Measurements from ENCODE around the gene SLU7.
"Not testable (repeated sequence)": the region's sequence is repeated elsewhere in the genome, so short reads cannot be mapped to it uniquely, and the experiment has no call there.

Gene SLU7

DNA sequence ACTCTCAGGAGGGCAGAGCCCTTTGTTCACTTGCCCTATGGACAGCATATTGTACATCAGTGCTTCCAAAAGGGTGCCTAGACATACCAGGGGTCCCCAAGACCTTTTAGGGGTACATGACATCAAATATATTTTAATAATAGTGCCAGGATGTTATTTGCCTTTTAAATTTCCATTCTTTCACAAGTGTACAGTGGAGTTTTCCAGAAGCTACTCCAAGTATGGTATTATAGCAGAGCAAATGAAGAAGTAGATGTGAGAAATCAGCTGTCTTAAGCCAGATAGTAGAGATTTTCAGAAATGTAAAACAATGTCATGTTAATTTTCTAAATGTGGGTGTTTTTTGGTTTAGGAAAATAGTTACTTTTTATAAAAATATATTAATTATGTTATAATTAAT lies 18.4 kb upstream of the SLU7 start:
- Histone ChIP-seq H3K27me3 (ENCODE audit: insufficient read depth, low read length) (peaks cover 7% of the 10 kb centered on the region), H3K79me2 (ENCODE audit: control insufficient read depth, insufficient read depth, low read length, unreplicated experiment) (no peaks in the 10 kb centered on the region), H2AFZ (ENCODE audit: low read length, unreplicated experiment) (no peak overlapping the region), H3K36me3 (ENCODE audit: insufficient read depth, low read length) (no peaks in the 10 kb centered on the region), H3K4me1 (ENCODE audit: control insufficient read depth, insufficient read depth, low read length, unreplicated experiment) (peaks cover 5% of the 10 kb centered on the region), H3K4me3 (ENCODE audit: low read depth, low read length) (no peak overlapping the region), H3K27ac (ENCODE audit: low read depth, low read length) (no peak overlapping the region)

- not testable (repeated sequence) for H2AFZ ChIP-seq (ENCODE audit: low read length, unreplicated experiment); H3K4me1 ChIP-seq (ENCODE audit: control insufficient read depth, insufficient read depth, low read length, unreplicated experiment); H3K36me3 ChIP-seq (ENCODE audit: insufficient read depth, low read length)
Observed at GRCh38 chr5:160436661-160437060, 17.8 kb upstream of the SLU7 start.

DNA sequence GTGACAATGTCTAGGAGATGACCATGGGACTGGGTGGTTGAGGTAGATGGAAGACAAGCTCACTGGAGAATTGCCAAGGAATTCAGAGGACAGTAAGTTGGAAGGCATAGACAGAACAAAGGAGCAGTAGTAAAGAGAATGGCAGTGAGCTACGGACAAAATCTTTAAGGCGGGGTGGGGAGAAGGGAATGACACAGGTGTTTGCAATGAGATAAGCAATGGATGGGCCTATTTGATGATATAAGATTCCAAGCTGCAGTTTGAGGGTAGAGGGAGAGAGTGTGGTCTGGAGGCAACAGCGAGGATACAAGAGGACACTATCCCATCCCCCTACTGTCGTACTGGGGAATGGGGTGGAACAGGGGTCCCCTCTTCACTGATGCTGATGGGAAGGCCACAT lies 17.1 kb upstream of the SLU7 start:
- Histone ChIP-seq H3K79me2 (ENCODE audit: control insufficient read depth, insufficient read depth, low read length, unreplicated experiment) (no peaks in the 10 kb centered on the region), H3K4me3 (ENCODE audit: low read depth, low read length) (no peak overlapping the region), H2AFZ (ENCODE audit: low read length, unreplicated experiment) (no peak overlapping the region), H3K36me3 (ENCODE audit: insufficient read depth, low read length) (no peaks in the 10 kb centered on the region), H3K4me1 (ENCODE audit: control insufficient read depth, insufficient read depth, low read length, unreplicated experiment) (peaks cover 5% of the 10 kb centered on the region), H3K27ac (ENCODE audit: low read depth, low read length) (no peak overlapping the region), H3K27me3 (ENCODE audit: insufficient read depth, low read length) (peaks cover 7% of the 10 kb centered on the region)

More at GRCh38 chr5:160436661-160437060, 17.8 kb upstream of the SLU7 start:
- H3K79me2 ChIP-seq (ENCODE audit: control insufficient read depth, insufficient read depth, low read length, unreplicated experiment); H3K27ac ChIP-seq (ENCODE audit: low read depth, low read length); H3K27me3 ChIP-seq (ENCODE audit: insufficient read depth, low read length); H3K4me3 ChIP-seq (ENCODE audit: low read depth, low read length): not testable (repeated sequence)

DNA sequence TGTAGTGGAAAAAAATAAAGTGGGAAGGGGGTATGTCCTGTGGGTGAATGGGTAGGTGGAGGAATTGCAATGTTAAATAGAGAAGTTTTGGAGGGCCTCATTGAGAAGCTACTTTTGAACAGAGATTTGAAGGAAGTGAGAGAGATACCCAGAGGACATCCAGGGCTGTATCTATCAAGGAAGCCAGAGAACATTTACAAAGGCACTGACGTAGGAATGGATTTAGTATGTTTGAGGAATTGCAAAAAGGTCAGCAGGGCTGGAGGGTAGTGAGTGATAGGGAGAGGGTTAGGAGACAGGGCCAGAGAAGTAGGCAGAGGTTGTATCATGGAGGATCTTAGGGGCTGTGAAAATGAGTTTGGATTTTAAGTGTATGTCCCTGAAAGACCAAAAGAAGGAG lies 16.7 kb upstream of the SLU7 start:
- Histone ChIP-seq H3K79me2 (ENCODE audit: control insufficient read depth, insufficient read depth, low read length, unreplicated experiment) (no peaks in the 10 kb centered on the region), H3K27me3 (ENCODE audit: insufficient read depth, low read length) (peaks cover 7% of the 10 kb centered on the region), H3K27ac (ENCODE audit: low read depth, low read length) (no peak overlapping the region), H3K36me3 (ENCODE audit: insufficient read depth, low read length) (no peaks in the 10 kb centered on the region), H3K4me3 (ENCODE audit: low read depth, low read length) (no peak overlapping the region), H2AFZ (ENCODE audit: low read length, unreplicated experiment) (no peak overlapping the region), H3K4me1 (ENCODE audit: control insufficient read depth, insufficient read depth, low read length, unreplicated experiment) (peaks cover 5% of the 10 kb centered on the region)

GRCh38 chr5:160434022-160434531 lies 15.2 kb upstream of the SLU7 start:
- 0 out of 2 replicates have a peak, but pooled peaks cover 1% of the 10 kb centered on the region for H3K36me3 ChIP-seq (ENCODE audit: insufficient read depth, low read length)
- no peak overlapping the region for H2AFZ ChIP-seq (ENCODE audit: low read length, unreplicated experiment)
- H3K4me3 ChIP-seq (ENCODE audit: low read depth, low read length) = no peak overlapping the region
- H3K27me3 ChIP-seq (ENCODE audit: insufficient read depth, low read length) = peaks cover 7% of the 10 kb centered on the region
- no peaks in the 10 kb centered on the region for H3K79me2 ChIP-seq (ENCODE audit: control insufficient read depth, insufficient read depth, low read length, unreplicated experiment)
- H3K4me1 ChIP-seq (ENCODE audit: control insufficient read depth, insufficient read depth, low read length, unreplicated experiment) = peaks cover 5% of the 10 kb centered on the region
- no peak overlapping the region for H3K27ac ChIP-seq (ENCODE audit: low read depth, low read length)

DNA sequence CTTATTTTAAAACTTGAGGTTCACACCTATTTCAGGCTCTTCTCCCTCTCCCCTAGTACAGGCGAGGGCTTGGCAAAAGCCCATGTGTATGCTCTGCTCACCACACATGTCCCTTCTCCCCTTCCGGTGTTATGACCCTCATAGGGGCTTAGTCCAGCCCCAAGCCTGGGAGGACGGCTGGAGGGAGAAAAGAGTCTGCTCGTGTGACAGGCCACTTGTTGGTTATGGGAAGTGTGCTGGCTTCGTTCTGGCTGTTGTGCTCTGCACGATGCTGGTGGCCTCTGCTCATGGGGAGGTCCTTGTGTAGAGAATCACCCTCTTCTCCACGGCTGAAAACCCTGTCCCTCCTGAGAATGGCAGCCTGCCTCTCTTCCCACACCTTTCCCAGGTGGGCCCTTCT lies 13.9 kb upstream of the SLU7 start:
- Histone ChIP-seq H2AFZ (ENCODE audit: low read length, unreplicated experiment) (no peak overlapping the region), H3K4me1 (ENCODE audit: control insufficient read depth, insufficient read depth, low read length, unreplicated experiment) (no peaks in the 10 kb centered on the region), H3K36me3 (ENCODE audit: insufficient read depth, low read length) (peaks cover 12% of the 10 kb centered on the region), H3K27ac (ENCODE audit: low read depth, low read length) (no peak overlapping the region), H3K4me3 (ENCODE audit: low read depth, low read length) (no peak overlapping the region), H3K79me2 (ENCODE audit: control insufficient read depth, insufficient read depth, low read length, unreplicated experiment) (no peaks in the 10 kb centered on the region), H3K27me3 (ENCODE audit: insufficient read depth, low read length) (peaks cover 7% of the 10 kb centered on the region)

GRCh38 chr5:160432196-160432595 lies 13.3 kb upstream of the SLU7 start:
- no peak overlapping the region for H3K4me3 ChIP-seq (ENCODE audit: low read depth, low read length)
- H3K36me3 ChIP-seq (ENCODE audit: insufficient read depth, low read length) = peaks cover 14% of the 10 kb centered on the region
- H3K27ac ChIP-seq (ENCODE audit: low read depth, low read length) = no peak overlapping the region
- H3K27me3 ChIP-seq (ENCODE audit: insufficient read depth, low read length) = peaks cover 5% of the 10 kb centered on the region
- no peaks in the 10 kb centered on the region for H3K4me1 ChIP-seq (ENCODE audit: control insufficient read depth, insufficient read depth, low read length, unreplicated experiment)
- no peaks in the 10 kb centered on the region for H3K79me2 ChIP-seq (ENCODE audit: control insufficient read depth, insufficient read depth, low read length, unreplicated experiment)
- H2AFZ ChIP-seq (ENCODE audit: low read length, unreplicated experiment) = no peak overlapping the region

- Histone ChIP-seq H3K27me3 (ENCODE audit: insufficient read depth, low read length) (no peaks in the 10 kb centered on the region), H3K36me3 (ENCODE audit: insufficient read depth, low read length) (peaks cover 28% of the 10 kb centered on the region), H3K4me1 (ENCODE audit: control insufficient read depth, insufficient read depth, low read length, unreplicated experiment) (peaks cover 24% of the 10 kb centered on the region), H3K4me3 (ENCODE audit: low read depth, low read length) (no peak overlapping the region), H3K79me2 (ENCODE audit: control insufficient read depth, insufficient read depth, low read length, unreplicated experiment) (peaks cover 32% of the 10 kb centered on the region), H2AFZ (ENCODE audit: low read length, unreplicated experiment) (no peak overlapping the region), H3K27ac (ENCODE audit: low read depth, low read length) (no peak overlapping the region)
Observed at GRCh38 chr5:160427607-160428006, 8.7 kb upstream of the SLU7 start.

GRCh38 chr5:160423099-160423498 lies 4.2 kb upstream of the SLU7 start:
- Histone ChIP-seq H3K36me3 (ENCODE audit: insufficient read depth, low read length) (peaks cover 17% of the 10 kb centered on the region; the same call in 1 of the 2 replicates), H3K4me1 (ENCODE audit: control insufficient read depth, insufficient read depth, low read length, unreplicated experiment) (peaks cover 37% of the 10 kb centered on the region), H2AFZ (ENCODE audit: low read length, unreplicated experiment) (no peak overlapping the region)

DNA sequence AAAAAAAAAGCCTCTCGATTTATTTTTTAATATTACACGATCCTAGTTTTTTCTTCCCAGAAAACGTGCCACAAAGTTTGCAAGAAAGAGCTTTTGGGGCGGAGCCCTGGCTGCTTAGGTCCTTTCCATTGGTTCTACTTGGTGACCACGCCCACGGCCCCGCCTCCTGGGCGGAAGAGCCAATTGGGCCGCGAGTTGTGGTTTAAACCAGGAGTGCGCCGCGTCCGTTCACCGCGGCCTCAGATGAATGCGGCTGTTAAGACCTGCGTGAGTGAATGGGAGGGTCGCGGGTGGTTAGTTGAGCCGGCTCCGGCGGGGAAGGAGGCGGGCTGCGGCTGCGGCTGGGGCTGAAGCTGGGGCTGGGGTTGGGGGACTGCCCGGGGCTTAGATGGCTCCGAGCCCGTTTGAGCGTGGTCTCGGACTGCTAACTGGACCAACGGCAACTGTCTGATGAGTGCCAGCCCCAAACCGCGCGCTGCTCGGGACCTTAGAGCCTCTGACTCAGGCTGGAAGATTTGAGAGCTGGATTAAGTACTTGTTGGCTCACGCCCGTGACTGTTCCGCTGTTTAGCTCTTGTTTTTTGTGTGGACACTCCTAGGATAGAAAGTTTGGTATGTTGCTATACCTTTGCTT lies 2.9 kb upstream of the SLU7 start, which contains the start of gene PTTG1:
Gene PTTG1 (plus strand): TSS at position 231 of the 634 bp plus-strand sequence. CDS start 458 bp downstream, outside the sequence.
- Histone ChIP-seq H2AFZ (ENCODE audit: low read length, unreplicated experiment) (peak within 1 kb of the TSS; percentile 68), H3K4me3 (ENCODE audit: low read depth, low read length) (peak within 1 kb of the TSS; percentile 86), H3K4me1 (ENCODE audit: control insufficient read depth, insufficient read depth, low read length, unreplicated experiment) (peaks cover 42% of the 10 kb centered on the region), H3K36me3 (ENCODE audit: insufficient read depth, low read length) (peaks cover 12% of the 10 kb centered on the region; the same call in 1 of the 2 replicates), H3K27me3 (ENCODE audit: insufficient read depth, low read length) (no peaks in the 10 kb centered on the region), H3K27ac (ENCODE audit: low read depth, low read length) (peak within 1 kb of the TSS; percentile 58), H3K79me2 (ENCODE audit: control insufficient read depth, insufficient read depth, low read length, unreplicated experiment) (peaks cover 61% of the 10 kb centered on the region)

More at GRCh38 chr5:160423099-160423498, 4.2 kb upstream of the SLU7 start:
- H3K4me3 ChIP-seq (ENCODE audit: low read depth, low read length) = peak overlapping the region; percentile 86
- no peak overlapping the region for H3K27ac ChIP-seq (ENCODE audit: low read depth, low read length)
- peaks cover 48% of the 10 kb centered on the region for H3K79me2 ChIP-seq (ENCODE audit: control insufficient read depth, insufficient read depth, low read length, unreplicated experiment)
- no peaks in the 10 kb centered on the region for H3K27me3 ChIP-seq (ENCODE audit: insufficient read depth, low read length)

DNA sequence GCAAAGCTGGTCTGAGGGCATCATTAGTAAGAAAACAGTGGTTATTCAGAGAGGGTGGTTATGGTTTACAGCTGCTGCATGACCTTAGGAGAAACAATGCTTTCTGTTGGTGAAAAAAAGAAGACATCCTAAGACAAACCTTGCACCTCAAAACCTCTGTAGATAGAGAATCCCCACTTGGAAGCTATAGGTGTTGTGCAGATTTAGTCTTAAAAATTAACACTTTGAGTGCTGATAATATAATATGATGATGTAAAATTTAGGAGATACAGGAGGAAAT lies 1.4 kb upstream of the SLU7 start:
- Histone ChIP-seq H3K27me3 (ENCODE audit: insufficient read depth, low read length) (no peaks in the 10 kb centered on the region), H3K36me3 (ENCODE audit: insufficient read depth, low read length) (peaks cover 12% of the 10 kb centered on the region; the same call in 1 of the 2 replicates), H3K4me3 (ENCODE audit: low read depth, low read length) (peak overlapping the region; percentile 90; the same call in 1 of the 2 replicates), H3K4me1 (ENCODE audit: control insufficient read depth, insufficient read depth, low read length, unreplicated experiment) (peaks cover 42% of the 10 kb centered on the region), H2AFZ (ENCODE audit: low read length, unreplicated experiment) (peak overlapping the region; percentile 77), H3K27ac (ENCODE audit: low read depth, low read length) (no peak overlapping the region), H3K79me2 (ENCODE audit: control insufficient read depth, insufficient read depth, low read length, unreplicated experiment) (peaks cover 63% of the 10 kb centered on the region)

Measured in ACC112 (cell line).